Measurements from ENCODE around the gene TRPV2.

The TRPV2 gene

DNA sequence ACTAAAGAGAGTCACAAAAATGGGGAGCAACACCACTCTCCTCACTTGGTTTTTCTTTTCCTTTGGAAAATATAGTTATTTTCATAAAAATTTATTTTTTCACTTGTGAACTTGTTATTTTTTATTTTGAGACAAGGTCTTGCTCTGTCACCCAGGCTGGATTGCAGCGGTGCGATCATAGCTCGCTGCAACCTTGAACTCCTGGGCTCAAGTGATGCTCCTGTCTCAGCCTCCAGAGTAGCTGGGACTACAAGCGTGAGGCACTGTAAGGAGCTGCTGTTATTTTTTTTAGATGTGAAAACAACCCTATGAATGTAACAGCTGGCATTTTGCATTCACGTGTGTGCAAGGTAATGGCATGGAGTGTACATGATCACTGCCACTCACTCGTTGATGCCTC lies 51.7 kb downstream of the TRPV2 start:
- Histone ChIP-seq H3K36me3 (ENCODE audit: control insufficient read depth in 2 of 2, insufficient read depth in 2 of 2, low read length in 2 of 2) (peaks cover 0 to under 1% of the 10 kb centered on the region in 2 donors), H3K9ac (ENCODE audit: low read length in 2 of 2) (no peak overlapping the region), H3K4me1 (ENCODE audit: control insufficient read depth, insufficient read depth, low read length) (peaks cover 8% of the 10 kb centered on the region), H3K4me3 (ENCODE audit: low read length in 2 of 2) (no peak overlapping the region), H3K27ac (ENCODE audit: low read length) (no peak overlapping the region), H3K9me3 (ENCODE audit: control insufficient read depth in 2 of 2, low read length in 2 of 2) (no peaks in the 10 kb centered on the region), H3K27me3 (ENCODE audit: control insufficient read depth in 1 of 2, insufficient read depth in 2 of 2, low read length in 2 of 2) (no peaks in the 10 kb centered on the region)

DNA sequence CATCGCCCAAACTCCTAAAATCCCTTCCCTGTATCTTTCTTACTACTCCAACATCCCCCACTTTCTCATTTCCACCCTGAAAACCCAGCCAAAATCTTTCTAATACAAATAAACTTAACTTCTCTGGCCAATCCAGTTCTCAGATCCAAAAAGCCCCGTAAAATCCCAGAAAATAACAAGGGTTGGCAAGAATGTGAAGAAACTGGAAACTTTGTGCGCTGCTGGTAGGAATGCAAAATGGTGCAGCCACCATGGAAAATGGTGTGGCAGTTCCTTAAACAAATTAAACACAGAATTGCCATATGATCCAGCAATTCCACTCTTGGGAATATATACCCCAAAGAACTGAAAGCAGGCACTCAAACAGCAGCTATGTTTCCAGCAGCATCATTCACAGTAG lies 52.5 kb downstream of the TRPV2 start:
- no peak overlapping the region for H3K9ac ChIP-seq (ENCODE audit: low read length in 2 of 2)
- H3K27me3 ChIP-seq (ENCODE audit: control insufficient read depth in 1 of 2, insufficient read depth in 2 of 2, low read length in 2 of 2): no peaks in the 10 kb centered on the region
- H3K9me3 ChIP-seq (ENCODE audit: control insufficient read depth in 2 of 2, low read length in 2 of 2): no peaks in the 10 kb centered on the region
- no peak overlapping the region for H3K27ac ChIP-seq (ENCODE audit: low read length)
- peaks cover 12% of the 10 kb centered on the region for H3K4me1 ChIP-seq (ENCODE audit: control insufficient read depth, insufficient read depth, low read length)
- H3K4me3 ChIP-seq (ENCODE audit: low read length in 2 of 2): no peak overlapping the region
- no peaks in the 10 kb centered on the region for H3K36me3 ChIP-seq (ENCODE audit: control insufficient read depth in 2 of 2, insufficient read depth in 2 of 2, low read length in 2 of 2)

DNA sequence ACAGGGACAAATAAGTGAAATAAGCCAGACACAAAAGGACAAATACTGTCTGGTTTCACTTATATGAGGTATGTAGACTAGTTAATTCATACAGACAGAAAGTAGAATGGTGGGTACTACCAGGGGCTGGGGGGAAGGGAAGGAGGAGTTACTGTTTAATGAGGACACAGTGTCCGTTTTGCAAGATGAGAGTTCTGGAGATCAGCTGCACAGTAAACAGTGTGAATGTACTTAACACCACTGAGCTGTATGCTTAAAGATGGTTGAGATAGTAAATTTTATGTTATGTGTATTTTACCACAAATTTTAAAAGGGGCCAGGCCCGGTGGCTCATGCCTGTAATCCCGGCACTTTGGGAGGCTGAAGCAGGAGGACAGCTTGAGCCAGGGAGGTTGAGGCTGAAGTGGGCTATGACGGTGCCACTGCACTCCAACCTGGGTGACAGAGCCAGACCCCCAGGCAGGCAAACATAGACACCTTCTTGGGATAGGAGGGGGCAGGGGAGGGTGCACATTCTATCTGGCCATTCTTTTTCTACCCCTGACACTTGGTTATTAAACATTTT lies 53.1 kb downstream of the TRPV2 start:
- Histone ChIP-seq H3K9ac (ENCODE audit: low read length in 2 of 2) (no peak overlapping the region), H3K9me3 (ENCODE audit: control insufficient read depth in 2 of 2, low read length in 2 of 2) (no peaks in the 10 kb centered on the region), H3K4me3 (ENCODE audit: low read length in 2 of 2) (no peak overlapping the region), H3K4me1 (ENCODE audit: control insufficient read depth, insufficient read depth, low read length) (peaks cover 9% of the 10 kb centered on the region), H3K27me3 (ENCODE audit: control insufficient read depth in 1 of 2, insufficient read depth in 2 of 2, low read length in 2 of 2) (no peaks in the 10 kb centered on the region), H3K36me3 (ENCODE audit: control insufficient read depth in 2 of 2, insufficient read depth in 2 of 2, low read length in 2 of 2) (no peaks in the 10 kb centered on the region), H3K27ac (ENCODE audit: low read length) (no peak overlapping the region)

DNA sequence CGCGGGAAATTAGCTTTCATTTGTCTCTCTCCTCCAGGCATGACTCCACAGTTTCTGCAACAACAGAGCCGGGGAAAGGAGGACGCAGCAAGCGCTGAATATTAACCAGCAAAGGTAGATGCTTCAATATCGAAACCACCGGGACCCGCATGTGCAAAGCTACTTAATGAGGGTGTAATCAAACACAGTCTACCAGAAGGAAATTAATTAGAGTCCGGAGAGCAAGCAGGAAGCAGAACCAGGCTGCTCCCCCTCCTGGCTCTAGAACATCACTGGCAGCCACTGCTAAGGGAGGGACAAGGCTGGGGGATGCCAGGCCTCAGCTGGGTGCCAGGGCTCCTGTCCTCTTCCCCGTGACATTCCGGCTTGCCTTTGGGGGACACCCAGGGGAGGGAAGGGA lies 54.9 kb downstream of the TRPV2 start:
- peak overlapping the region in 1 of 2 donors; percentile 15 for H3K4me3 ChIP-seq (ENCODE audit: low read length in 2 of 2)
- no peak overlapping the region for H3K9ac ChIP-seq (ENCODE audit: low read length in 2 of 2)
- H3K9me3 ChIP-seq (ENCODE audit: control insufficient read depth in 2 of 2, low read length in 2 of 2): no peaks in the 10 kb centered on the region
- H3K4me1 ChIP-seq (ENCODE audit: control insufficient read depth, insufficient read depth, low read length): peaks cover 8% of the 10 kb centered on the region
- no peaks in the 10 kb centered on the region for H3K27me3 ChIP-seq (ENCODE audit: control insufficient read depth in 1 of 2, insufficient read depth in 2 of 2, low read length in 2 of 2)
- H3K27ac ChIP-seq (ENCODE audit: low read length): no peak overlapping the region
- H3K36me3 ChIP-seq (ENCODE audit: control insufficient read depth in 2 of 2, insufficient read depth in 2 of 2, low read length in 2 of 2): no peaks in the 10 kb centered on the region

DNA sequence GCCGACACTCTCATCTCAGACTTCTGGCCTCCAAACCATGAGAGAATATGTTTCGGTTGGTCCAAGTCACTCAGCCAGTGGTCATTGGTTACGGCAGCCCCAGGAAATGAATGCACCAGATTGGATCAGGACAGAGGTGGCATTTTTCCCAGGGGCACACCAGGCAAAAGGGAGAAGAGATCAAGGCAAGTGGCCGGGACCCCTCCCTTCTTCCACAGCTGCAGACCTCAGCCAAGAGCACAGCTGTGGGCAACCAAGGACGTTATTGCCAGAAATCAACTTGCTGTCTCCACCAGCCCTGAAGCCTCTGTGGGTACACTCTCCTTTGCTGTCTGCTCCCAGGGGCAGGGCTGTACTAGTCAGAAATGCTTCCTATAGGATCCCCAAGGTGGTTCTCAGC lies 55.9 kb downstream of the TRPV2 start:
- peaks cover 5% of the 10 kb centered on the region for H3K4me1 ChIP-seq (ENCODE audit: control insufficient read depth, insufficient read depth, low read length)
- no peaks in the 10 kb centered on the region for H3K36me3 ChIP-seq (ENCODE audit: control insufficient read depth in 2 of 2, insufficient read depth in 2 of 2, low read length in 2 of 2)

DNA sequence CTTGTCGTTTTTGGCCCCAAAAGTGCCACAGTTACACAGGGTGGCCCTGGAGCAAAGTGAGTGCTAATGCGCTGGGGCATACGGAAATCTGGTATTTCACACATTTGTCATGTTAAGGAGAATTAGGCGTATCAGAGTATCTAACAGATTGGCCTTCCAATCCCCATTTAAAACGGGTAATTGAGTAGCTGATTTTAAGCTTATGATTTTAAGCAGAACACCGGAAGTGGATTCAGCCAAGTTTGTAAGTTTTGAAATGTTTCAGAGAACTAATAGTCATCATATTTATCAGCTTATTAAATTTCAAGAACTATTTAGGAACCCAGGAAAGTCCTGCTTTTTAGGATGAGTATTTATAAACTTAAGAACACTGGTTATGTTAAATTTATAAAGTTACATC lies 57.2 kb downstream of the TRPV2 start:
- Histone ChIP-seq H3K27ac (ENCODE audit: low read length) (no peak overlapping the region), H3K9me3 (ENCODE audit: control insufficient read depth in 2 of 2, low read length in 2 of 2) (no peaks in the 10 kb centered on the region)

More for the DNA sequence above, 55.9 kb downstream of the TRPV2 start:
- no peak overlapping the region for H3K27ac ChIP-seq (ENCODE audit: low read length)
- H3K9ac ChIP-seq (ENCODE audit: low read length in 2 of 2): no peak overlapping the region
- H3K4me3 ChIP-seq (ENCODE audit: low read length in 2 of 2): no peak overlapping the region
- H3K9me3 ChIP-seq (ENCODE audit: control insufficient read depth in 2 of 2, low read length in 2 of 2): no peaks in the 10 kb centered on the region
- H3K27me3 ChIP-seq (ENCODE audit: control insufficient read depth in 1 of 2, insufficient read depth in 2 of 2, low read length in 2 of 2): no peaks in the 10 kb centered on the region

DNA sequence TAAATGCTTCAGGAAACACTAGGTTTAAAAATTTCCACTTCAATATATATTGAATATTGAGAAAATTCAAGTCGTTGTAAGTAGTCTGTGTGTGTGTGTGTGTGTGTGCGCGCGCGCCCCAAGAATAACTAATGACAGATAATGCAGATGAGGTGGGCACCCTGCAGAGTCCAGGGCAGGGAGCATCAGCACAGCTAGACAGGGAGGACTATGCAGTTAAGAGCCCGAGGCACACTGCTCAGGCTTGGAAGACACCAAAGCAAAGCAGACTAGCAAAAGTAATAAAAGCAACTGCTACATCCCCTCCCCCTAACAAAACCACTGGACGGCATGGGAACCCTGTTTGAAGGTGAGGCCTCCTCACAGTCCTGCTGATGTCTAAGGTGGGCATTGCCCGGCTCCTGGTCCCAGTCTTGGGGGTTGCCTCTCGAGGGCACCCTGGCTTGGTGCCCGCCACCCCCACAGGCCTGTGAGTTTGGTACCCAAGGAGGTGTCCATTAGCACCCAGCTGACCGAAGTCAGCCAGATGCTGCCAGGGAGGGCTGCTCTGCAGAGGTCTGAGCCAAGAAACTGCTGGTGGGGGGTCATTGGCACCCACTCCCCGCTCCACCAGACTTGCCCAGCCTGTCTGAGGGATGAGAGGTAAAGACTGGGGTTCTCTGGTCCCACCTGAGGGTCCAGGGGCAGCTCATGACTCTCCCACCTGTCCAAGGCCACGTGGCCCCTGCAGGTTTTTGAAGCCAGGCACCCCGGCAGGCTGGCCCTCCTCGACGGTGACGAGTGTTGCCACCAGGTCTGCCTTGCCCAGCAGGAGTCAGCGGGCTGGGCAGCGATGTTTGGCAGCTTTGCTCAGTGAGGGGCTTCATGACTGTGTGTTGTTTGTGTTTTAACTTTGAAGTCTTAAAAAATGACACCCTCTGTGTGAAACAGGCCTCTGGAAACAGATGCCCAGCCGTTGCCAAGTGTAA lies 58.0 kb downstream of the TRPV2 start:
- no peak overlapping the region for H3K9ac ChIP-seq (ENCODE audit: low read length in 2 of 2)
- H3K36me3 ChIP-seq (ENCODE audit: control insufficient read depth in 2 of 2, insufficient read depth in 2 of 2, low read length in 2 of 2): no peaks in the 10 kb centered on the region
- no peak overlapping the region for H3K27ac ChIP-seq (ENCODE audit: low read length)
- no peaks in the 10 kb centered on the region for H3K9me3 ChIP-seq (ENCODE audit: control insufficient read depth in 2 of 2, low read length in 2 of 2)
- H3K4me3 ChIP-seq (ENCODE audit: low read length in 2 of 2): no peak overlapping the region
- peaks cover 12% of the 10 kb centered on the region for H3K4me1 ChIP-seq (ENCODE audit: control insufficient read depth, insufficient read depth, low read length)
- H3K27me3 ChIP-seq (ENCODE audit: control insufficient read depth in 1 of 2, insufficient read depth in 2 of 2, low read length in 2 of 2): no peaks in the 10 kb centered on the region

More for the DNA sequence above, 57.2 kb downstream of the TRPV2 start:
- Histone ChIP-seq H3K4me1 (ENCODE audit: control insufficient read depth, insufficient read depth, low read length) (peaks cover 12% of the 10 kb centered on the region), H3K27me3 (ENCODE audit: control insufficient read depth in 1 of 2, insufficient read depth in 2 of 2, low read length in 2 of 2) (no peaks in the 10 kb centered on the region), H3K36me3 (ENCODE audit: control insufficient read depth in 2 of 2, insufficient read depth in 2 of 2, low read length in 2 of 2) (no peaks in the 10 kb centered on the region), H3K4me3 (ENCODE audit: low read length in 2 of 2) (no peak overlapping the region), H3K9ac (ENCODE audit: low read length in 2 of 2) (no peak overlapping the region)

DNA sequence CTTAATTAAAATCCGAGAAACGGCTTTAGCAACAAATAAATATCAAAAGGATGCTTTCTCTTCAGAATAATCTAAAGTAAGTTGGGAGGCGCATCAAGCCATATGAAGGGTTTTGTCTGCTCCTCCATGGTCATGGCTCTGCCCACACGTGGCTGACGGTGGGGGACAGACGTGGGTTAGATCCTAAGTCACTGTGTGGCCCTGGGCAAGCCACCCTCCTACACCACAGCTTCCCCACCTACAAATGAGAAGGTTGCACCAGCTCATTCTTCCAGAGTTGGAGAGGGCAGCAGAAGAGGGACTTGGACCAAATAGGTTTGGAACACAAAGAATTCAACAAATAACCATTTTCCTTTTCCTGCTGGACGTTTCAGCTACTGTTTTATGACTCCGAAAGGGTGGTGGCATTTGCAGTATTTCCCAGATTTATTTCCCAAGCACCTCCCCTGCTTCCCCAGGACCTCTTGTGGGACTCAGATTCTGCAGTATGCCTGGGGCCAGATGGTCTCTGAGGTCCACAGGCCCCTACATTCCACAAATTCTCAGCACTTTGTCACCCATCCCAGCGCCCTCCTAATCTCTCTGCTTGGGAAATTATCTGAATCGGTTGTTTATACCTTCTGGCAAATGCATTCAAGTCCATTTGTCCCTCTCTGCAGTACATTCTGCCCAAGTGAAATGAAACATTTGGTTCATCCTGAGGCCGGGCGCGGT lies 58.8 kb downstream of the TRPV2 start:
- Histone ChIP-seq H3K36me3 (ENCODE audit: control insufficient read depth in 2 of 2, insufficient read depth in 2 of 2, low read length in 2 of 2) (no peaks in the 10 kb centered on the region), H3K27ac (ENCODE audit: low read length) (no peak overlapping the region), H3K4me3 (ENCODE audit: low read length in 2 of 2) (no peak overlapping the region), H3K9ac (ENCODE audit: low read length in 2 of 2) (no peak overlapping the region), H3K27me3 (ENCODE audit: control insufficient read depth in 1 of 2, insufficient read depth in 2 of 2, low read length in 2 of 2) (no peaks in the 10 kb centered on the region), H3K9me3 (ENCODE audit: control insufficient read depth in 2 of 2, low read length in 2 of 2) (no peaks in the 10 kb centered on the region), H3K4me1 (ENCODE audit: control insufficient read depth, insufficient read depth, low read length) (peaks cover 15% of the 10 kb centered on the region)

DNA sequence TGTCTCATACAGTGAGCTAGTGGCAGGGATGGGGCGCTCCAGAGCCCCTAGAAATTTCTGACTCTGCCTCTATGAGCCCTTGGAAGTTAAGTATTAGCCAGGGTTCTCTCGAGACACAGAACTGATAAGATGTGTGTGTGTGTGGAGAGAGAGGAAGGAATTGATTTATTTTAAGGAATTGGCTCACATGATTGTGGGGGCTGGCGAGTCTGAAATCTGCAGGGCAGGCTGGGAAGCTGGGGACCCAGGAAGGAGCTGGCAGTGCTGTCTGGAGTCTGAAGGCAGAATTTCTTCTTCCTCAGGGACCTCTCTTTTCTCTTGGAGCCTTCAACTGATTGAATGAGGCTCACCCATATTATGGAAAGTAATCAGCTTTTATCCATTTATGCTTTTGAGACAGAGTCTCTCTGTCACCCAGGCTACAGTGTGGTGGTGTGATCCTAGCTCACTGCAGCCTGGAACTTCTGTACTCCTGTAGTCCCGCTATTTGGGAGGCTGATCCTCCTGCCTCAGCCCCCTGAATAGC lies 59.9 kb downstream of the TRPV2 start:
- Histone ChIP-seq H3K4me3 (ENCODE audit: low read length in 2 of 2) (no peak overlapping the region), H3K27me3 (ENCODE audit: control insufficient read depth in 1 of 2, insufficient read depth in 2 of 2, low read length in 2 of 2) (no peaks in the 10 kb centered on the region), H3K27ac (ENCODE audit: low read length) (no peak overlapping the region), H3K36me3 (ENCODE audit: control insufficient read depth in 2 of 2, insufficient read depth in 2 of 2, low read length in 2 of 2) (no peaks in the 10 kb centered on the region), H3K9ac (ENCODE audit: low read length in 2 of 2) (no peak overlapping the region), H3K9me3 (ENCODE audit: control insufficient read depth in 2 of 2, low read length in 2 of 2) (no peaks in the 10 kb centered on the region), H3K4me1 (ENCODE audit: control insufficient read depth, insufficient read depth, low read length) (peaks cover 18% of the 10 kb centered on the region)

DNA sequence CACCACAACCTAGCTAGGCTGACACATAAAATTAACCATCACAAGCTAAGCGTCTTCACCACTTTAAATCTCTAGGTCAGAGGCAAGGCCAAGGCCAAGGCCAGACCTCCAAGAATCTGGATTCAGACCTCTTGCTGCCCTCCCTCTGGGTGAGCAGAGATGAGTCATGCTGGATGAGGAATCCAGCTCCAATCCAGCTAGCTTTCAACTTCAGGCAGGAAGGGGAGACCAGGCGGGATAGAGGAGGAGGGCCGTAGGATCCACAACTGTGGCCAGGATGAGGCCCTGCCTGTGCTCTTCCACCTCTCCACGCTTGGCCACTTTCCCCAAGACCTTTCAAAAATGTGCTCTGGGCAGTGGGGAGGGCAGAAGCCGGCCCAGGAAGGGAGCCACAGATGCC lies 61.9 kb downstream of the TRPV2 start:
- H3K27ac ChIP-seq (ENCODE audit: low read length): no peak overlapping the region
- peaks cover 15% of the 10 kb centered on the region for H3K4me1 ChIP-seq (ENCODE audit: control insufficient read depth, insufficient read depth, low read length)
- H3K36me3 ChIP-seq (ENCODE audit: control insufficient read depth in 2 of 2, insufficient read depth in 2 of 2, low read length in 2 of 2): no peaks in the 10 kb centered on the region
- no peak overlapping the region for H3K9ac ChIP-seq (ENCODE audit: low read length in 2 of 2)
- no peaks in the 10 kb centered on the region for H3K9me3 ChIP-seq (ENCODE audit: control insufficient read depth in 2 of 2, low read length in 2 of 2)
- no peaks in the 10 kb centered on the region for H3K27me3 ChIP-seq (ENCODE audit: control insufficient read depth in 1 of 2, insufficient read depth in 2 of 2, low read length in 2 of 2)
- H3K4me3 ChIP-seq (ENCODE audit: low read length in 2 of 2): no peak overlapping the region
